Suprapubic skin (tissue), 4 donors: ENCODE data around the gene CDH22. TPM values are rescaled to one million over a fixed set of nuclear protein-coding genes. Genes with fewer than 3 reads are reported as not detected.

Experiments used
- DNase-seq, 2 donors: peaks; one replicate each; pipeline ENCODE4 v3.0.0-alpha.2; 2019; ENCODE audit warnings: low spot score in 2 of 2
- H3K27ac ChIP-seq: fragments of 200-600 bp; sonication (generic); one replicate; pipeline ENCODE4 v1.5.1; 2019
- H3K27me3 ChIP-seq: fragments of 200-600 bp; sonication (generic); one replicate; pipeline ENCODE4 v1.5.1; 2019
- H3K36me3 ChIP-seq: fragments of 200-600 bp; sonication (generic); one replicate; pipeline ENCODE4 v1.5.1; 2019
- H3K4me1 ChIP-seq: fragments of 200-600 bp; sonication (generic); one replicate; pipeline ENCODE4 v1.5.1; 2019
- H3K4me3 ChIP-seq: fragments of 200-600 bp; sonication (generic); one replicate; pipeline ENCODE4 v1.5.1; 2019; ENCODE audit warnings: mild to moderate bottlenecking
- H3K9me3 ChIP-seq: fragments of 200-600 bp; sonication (generic); one replicate; pipeline ENCODE4 v1.5.1; 2019
- EP300 ChIP-seq: sonication (generic); formaldehyde crosslinking; IDR thresholded peaks from one replicate; pipeline ENCODE4 v1.6.1; 2017; ENCODE audit warnings: antibody characterized with exemption
- POLR2A ChIP-seq, 2 donors: fragments of 450-650 bp; IDR thresholded peaks; one replicate each; pipeline ENCODE4 v1.6.1; 2017; ENCODE audit warnings: antibody characterized with exemption in 2 of 2, mild to moderate bottlenecking in 2 of 2, moderate library complexity in 2 of 2
- POLR2AphosphoS5 ChIP-seq, 3 donors: sonication (generic); formaldehyde crosslinking; IDR thresholded peaks; one replicate each; pipeline ENCODE4 v1.6.1; 2017; ENCODE audit warnings: antibody characterized with exemption in 3 of 3
- WGBS: methylation state at CpG from one replicate; pipeline ENCODE4 v1.1.5; 2018; 5-methylcytosine and 5-hydroxymethylcytosine counted together
- total RNA-seq, 4 donors: library from RNA; depleted of rRNA; stranded (reverse); fragments of >200 nt; gene quantifications; one replicate each; pipeline ENCODE4 v1.1.0, GENCODE V29; 2016
- TF ChIP-seq, protein P1 (sequence below), 2 donors: fragments of 200-600 bp in 1 of 2; fragments of 450-650 bp in 1 of 2; sonication (generic) in 1 of 2; IDR thresholded peaks; one replicate each; pipeline ENCODE4 v1.5.1; 2016 to 2019; ENCODE audit warnings: antibody characterized with exemption in 2 of 2, mild to moderate bottlenecking in 1 of 2, moderate library complexity in 1 of 2

CDH22 gene
- total RNA-seq, 4 donors from 2014 or later, result 2.6 to 5.1 (median 3.3) TPM

DNA sequence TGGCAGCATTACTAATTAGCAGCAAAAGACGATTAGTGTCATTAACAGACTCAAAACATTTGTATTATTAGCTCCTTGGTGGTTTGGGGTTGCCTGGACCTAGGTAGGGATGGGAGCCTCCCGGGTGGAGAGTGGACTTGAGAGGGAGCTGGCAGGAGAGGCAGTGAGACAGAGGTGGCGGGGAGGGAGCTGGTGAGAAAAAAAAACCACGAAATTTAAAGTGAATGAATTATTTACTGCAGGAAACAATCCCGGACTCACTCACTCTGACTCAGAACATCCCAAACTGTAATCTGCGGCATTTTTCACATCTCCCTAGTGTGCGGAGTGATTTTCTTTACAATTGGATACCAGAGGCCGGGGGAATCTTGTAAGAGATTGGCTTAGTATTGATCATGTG, 14.3 kb upstream of the CDH22 start:
- Histone ChIP-seq H3K27ac (no peak overlapping the region), H3K36me3 (no peaks in the 10 kb centered on the region), H3K27me3 (peaks cover 26% of the 10 kb centered on the region), H3K9me3 (no peaks in the 10 kb centered on the region), H3K4me1 (peaks cover 24% of the 10 kb centered on the region), H3K4me3 (no peak overlapping the region)
- no peak for DNase-seq
- 65% methylated on average over 8 of the region's 8 CpGs for WGBS
- TF ChIP-seq POLR2A (IDR thresholded peaks at IDR 0.05) (no peak), POLR2AphosphoS5 (IDR thresholded peaks at IDR 0.05) (no peak), EP300 (no peak)
- TF ChIP-seq, protein P1, sequence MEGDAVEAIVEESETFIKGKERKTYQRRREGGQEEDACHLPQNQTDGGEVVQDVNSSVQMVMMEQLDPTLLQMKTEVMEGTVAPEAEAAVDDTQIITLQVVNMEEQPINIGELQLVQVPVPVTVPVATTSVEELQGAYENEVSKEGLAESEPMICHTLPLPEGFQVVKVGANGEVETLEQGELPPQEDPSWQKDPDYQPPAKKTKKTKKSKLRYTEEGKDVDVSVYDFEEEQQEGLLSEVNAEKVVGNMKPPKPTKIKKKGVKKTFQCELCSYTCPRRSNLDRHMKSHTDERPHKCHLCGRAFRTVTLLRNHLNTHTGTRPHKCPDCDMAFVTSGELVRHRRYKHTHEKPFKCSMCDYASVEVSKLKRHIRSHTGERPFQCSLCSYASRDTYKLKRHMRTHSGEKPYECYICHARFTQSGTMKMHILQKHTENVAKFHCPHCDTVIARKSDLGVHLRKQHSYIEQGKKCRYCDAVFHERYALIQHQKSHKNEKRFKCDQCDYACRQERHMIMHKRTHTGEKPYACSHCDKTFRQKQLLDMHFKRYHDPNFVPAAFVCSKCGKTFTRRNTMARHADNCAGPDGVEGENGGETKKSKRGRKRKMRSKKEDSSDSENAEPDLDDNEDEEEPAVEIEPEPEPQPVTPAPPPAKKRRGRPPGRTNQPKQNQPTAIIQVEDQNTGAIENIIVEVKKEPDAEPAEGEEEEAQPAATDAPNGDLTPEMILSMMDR (IDR thresholded peaks at IDR 0.05), result no peak

DNA sequence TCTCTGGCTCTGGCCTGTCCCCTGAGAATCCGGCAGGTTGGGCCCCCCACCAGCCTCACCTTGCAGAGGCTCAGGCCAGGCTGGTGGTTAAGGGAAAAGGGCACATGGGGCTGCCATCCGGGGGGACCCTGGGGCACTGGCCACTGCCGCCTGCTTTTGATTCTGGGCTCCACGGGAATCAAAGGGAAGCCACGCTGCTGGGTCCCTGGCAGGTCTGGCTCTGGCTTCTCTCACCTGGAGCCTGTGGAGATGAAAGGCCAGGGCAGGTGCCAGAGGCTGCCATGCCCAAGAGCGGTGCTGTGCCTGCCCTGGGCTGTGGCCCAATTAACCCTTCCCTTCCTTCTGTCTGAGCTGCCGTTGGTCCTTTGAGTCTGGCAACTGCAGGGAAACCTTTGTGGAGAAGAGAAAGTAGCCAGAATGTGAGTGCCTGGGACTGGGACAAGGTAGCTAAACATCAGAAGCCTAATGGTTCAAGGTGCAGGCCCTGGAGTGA, 9.4 kb upstream of the CDH22 start:
- WGBS, result 14% methylated on average over 7 of the region's 7 CpGs
- DNase-seq, result no peak
- H3K27ac ChIP-seq, result no peak overlapping the region
- no peaks in the 10 kb centered on the region for H3K36me3 ChIP-seq
- peaks cover 58% of the 10 kb centered on the region for H3K27me3 ChIP-seq
- H3K4me3 ChIP-seq, result no peak overlapping the region
- TF ChIP-seq POLR2AphosphoS5 (IDR thresholded peaks at IDR 0.05), result no peak
- no peak for TF ChIP-seq POLR2A (IDR thresholded peaks at IDR 0.05)
- TF ChIP-seq, protein P1 (IDR thresholded peaks at IDR 0.05), result no peak
- no peak for TF ChIP-seq EP300
- H3K9me3 ChIP-seq, result no peaks in the 10 kb centered on the region
- peaks cover 12% of the 10 kb centered on the region for H3K4me1 ChIP-seq

DNA sequence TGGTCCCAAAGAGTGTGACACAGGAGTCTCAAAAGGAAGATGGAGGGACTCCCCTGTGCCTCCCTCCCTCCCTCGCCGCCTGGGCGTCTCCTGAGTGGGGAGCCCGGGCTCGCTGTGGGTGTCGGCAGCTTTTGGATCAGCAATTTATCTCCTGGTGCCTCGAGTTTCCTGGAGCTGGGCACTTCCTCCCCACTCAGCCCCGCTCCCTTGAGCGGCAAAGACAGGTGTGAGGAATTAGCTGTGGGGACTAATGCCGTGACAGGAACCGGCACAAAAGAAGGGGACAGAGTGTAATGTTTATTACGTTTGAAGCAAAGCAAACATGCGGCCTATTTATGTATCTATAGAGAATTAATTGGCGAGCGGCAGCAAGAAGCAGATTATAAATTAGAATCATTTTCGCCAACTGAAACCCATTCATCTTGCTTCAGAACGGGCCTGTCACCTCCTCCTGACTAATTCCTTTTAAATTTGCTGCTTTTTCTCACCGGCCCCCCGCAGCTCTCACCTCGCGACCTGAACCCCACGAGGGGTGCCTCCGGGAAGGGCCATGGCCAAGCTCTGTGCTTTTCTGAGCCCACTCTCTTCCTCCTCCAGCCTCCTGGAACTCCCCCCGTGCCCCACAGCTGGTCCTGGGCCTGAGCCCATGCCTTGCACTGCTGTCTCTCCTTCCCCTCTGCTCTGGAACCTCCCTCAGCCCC, 8.8 kb upstream of the CDH22 start:
- 30% methylated on average over 24 of the region's 24 CpGs for WGBS
- Histone ChIP-seq H3K36me3 (no peaks in the 10 kb centered on the region), H3K9me3 (no peaks in the 10 kb centered on the region), H3K27ac (no peak overlapping the region), H3K4me3 (no peak overlapping the region), H3K4me1 (peaks cover 18% of the 10 kb centered on the region), H3K27me3 (peaks cover 64% of the 10 kb centered on the region)
- TF ChIP-seq POLR2AphosphoS5 (IDR thresholded peaks at IDR 0.05), result no peak
- TF ChIP-seq, protein P1 (IDR thresholded peaks at IDR 0.05), result no peak
- no peak for TF ChIP-seq POLR2A (IDR thresholded peaks at IDR 0.05)
- TF ChIP-seq EP300, result no peak
- no peak for DNase-seq

DNA sequence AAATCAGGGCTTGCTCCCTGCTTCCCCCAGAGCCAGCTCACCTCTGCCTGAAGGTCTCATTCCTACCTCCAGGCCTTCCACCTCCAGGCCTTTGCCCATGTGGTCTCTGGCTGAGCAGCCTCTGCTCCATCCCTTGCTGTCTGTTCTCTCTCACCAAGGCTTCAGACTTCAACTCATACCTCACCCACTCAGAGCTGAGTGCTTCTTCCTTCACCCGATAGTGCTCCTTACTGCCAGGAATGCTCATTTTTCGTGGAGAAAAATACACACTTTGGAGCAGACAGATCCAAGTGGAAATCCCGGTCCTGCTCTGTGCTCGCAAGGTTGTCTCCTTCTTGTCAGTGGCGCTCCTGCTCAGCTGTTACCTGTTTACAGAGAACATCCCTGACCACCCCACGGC, 7.0 kb upstream of the CDH22 start:
- Histone ChIP-seq H3K9me3 (no peaks in the 10 kb centered on the region), H3K36me3 (no peaks in the 10 kb centered on the region), H3K4me1 (peaks cover 31% of the 10 kb centered on the region), H3K27me3 (peaks cover 73% of the 10 kb centered on the region), H3K4me3 (no peak overlapping the region), H3K27ac (no peak overlapping the region)
- no peak for TF ChIP-seq POLR2A (IDR thresholded peaks at IDR 0.05)
- no peak for TF ChIP-seq POLR2AphosphoS5 (IDR thresholded peaks at IDR 0.05)
- TF ChIP-seq, protein P1 (IDR thresholded peaks at IDR 0.05), result no peak
- no peak for TF ChIP-seq EP300
- 43% methylated on average over 6 of the region's 6 CpGs for WGBS
- no peak for DNase-seq

DNA sequence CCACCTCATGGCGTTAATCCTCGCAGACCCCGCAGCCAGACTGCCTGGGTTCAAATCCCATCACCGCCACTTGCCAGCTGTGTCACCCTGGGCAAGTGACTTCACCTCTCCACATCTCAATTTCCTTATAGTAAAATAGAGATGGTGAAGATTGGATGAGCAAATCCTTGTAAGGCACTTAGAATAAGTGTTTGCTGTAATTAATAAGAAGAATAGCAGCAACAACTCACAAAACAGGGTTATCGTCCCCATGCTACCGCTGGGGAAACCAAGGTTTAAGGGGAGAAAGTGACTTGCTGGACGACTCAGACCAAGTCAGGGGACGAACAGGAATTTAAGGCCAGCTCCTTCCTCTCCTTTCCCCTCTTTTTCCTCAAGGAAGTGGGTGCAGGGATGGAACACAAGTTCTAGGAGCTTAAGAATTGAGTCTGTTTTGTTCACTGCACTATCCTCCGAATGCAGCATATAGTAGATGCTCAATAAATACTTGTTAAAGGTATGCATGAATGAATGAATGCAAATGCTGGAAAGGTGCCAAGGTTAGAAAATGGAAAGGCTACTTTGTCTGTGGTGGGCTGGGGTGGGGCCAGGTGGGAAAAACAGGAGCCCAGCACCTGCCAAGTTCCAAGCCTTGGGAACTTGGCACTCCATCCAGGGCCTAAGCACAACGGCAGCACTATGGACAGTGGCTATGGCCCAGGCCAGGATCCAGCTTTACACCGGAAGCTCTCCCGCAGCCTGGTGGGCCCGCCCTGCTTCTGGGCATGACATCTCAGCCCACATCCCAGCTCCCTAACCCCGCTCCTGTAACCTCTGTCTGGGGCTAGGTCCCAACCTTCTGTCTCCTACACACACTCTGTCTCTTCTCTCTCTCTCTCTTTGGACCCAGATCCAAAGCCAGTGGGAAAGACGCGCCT, 4.9 kb upstream of the CDH22 start:
- no peak for DNase-seq
- Histone ChIP-seq H3K27ac (no peak overlapping the region), H3K4me3 (no peak overlapping the region), H3K36me3 (no peaks in the 10 kb centered on the region), H3K27me3 (peaks cover 79% of the 10 kb centered on the region), H3K4me1 (peaks cover 38% of the 10 kb centered on the region), H3K9me3 (no peaks in the 10 kb centered on the region)
- WGBS, result 55% methylated on average over 12 of the region's 16 CpGs
- TF ChIP-seq POLR2A (IDR thresholded peaks at IDR 0.05) (no peak), POLR2AphosphoS5 (IDR thresholded peaks at IDR 0.05) (no peak), EP300 (no peak)
- TF ChIP-seq, protein P1 (IDR thresholded peaks at IDR 0.05), result no peak
